Measurements from ENCODE around the gene NOS3. TPM values are rescaled to one million over a fixed set of nuclear protein-coding genes. Genes with fewer than 3 reads are reported as not detected.
"Not testable (repeated sequence)": the region's sequence is repeated elsewhere in the genome, so short reads cannot be mapped to it uniquely, and the experiment has no call there.

NOS3 gene
- total RNA-seq, 1 experiment from 2014 or later: 13.0 TPM

GRCh38 chr7:151000897-151001495, 10.2 kb downstream of the NOS3 start:
- DNase-seq (ENCODE audit: low spot score): no peak

- DNase-seq (ENCODE audit: low spot score): no peak
Observed at GRCh38 chr7:151001546-151001945, 10.7 kb downstream of the NOS3 start.

- peak; percentile 55 for DNase-seq (ENCODE audit: low spot score)
Observed at GRCh38 chr7:151003572-151003971, 12.8 kb downstream of the NOS3 start.

- DNase-seq (ENCODE audit: low spot score): no peak
Observed at GRCh38 chr7:151005566-151005965, 14.7 kb downstream of the NOS3 start.

- no peak for DNase-seq (ENCODE audit: low spot score)
Observed at GRCh38 chr7:151006590-151007300, 15.9 kb downstream of the NOS3 start.

- no peak for DNase-seq (ENCODE audit: low spot score)
Observed at GRCh38 chr7:151007469-151007898, 16.7 kb downstream of the NOS3 start.

- no peak for DNase-seq (ENCODE audit: low spot score)
Observed at GRCh38 chr7:151008143-151008510, 17.3 kb downstream of the NOS3 start.

GRCh38 chr7:151008511-151009323, 17.9 kb downstream of the NOS3 start:
- DNase-seq (ENCODE audit: low spot score): peak; percentile 93

- DNase-seq (ENCODE audit: low spot score): peak; percentile 2
Observed at GRCh38 chr7:151009327-151010036, 18.7 kb downstream of the NOS3 start.

- DNase-seq (ENCODE audit: low spot score): no peak
Observed at GRCh38 chr7:151010037-151010306, 19.2 kb downstream of the NOS3 start.

GRCh38 chr7:151010307-151011096, 19.7 kb downstream of the NOS3 start:
- DNase-seq (ENCODE audit: low spot score): peak; percentile 36

GRCh38 chr7:151011097-151011409, 20.2 kb downstream of the NOS3 start:
- no peak for DNase-seq (ENCODE audit: low spot score)

- not testable (repeated sequence) for DNase-seq (ENCODE audit: low spot score)
Observed at GRCh38 chr7:151011616-151012015, 20.8 kb downstream of the NOS3 start.

GRCh38 chr7:151012031-151012692, 21.3 kb downstream of the NOS3 start:
- DNase-seq (ENCODE audit: low spot score): peak; percentile 80

GRCh38 chr7:151012911-151013347, 22.1 kb downstream of the NOS3 start:
- DNase-seq (ENCODE audit: low spot score): peak; percentile 42

GRCh38 chr7:151013356-151013732, 22.5 kb downstream of the NOS3 start:
- no peak for DNase-seq (ENCODE audit: low spot score)

- DNase-seq (ENCODE audit: low spot score): no peak
Observed at GRCh38 chr7:151013733-151014497, 23.1 kb downstream of the NOS3 start.

GRCh38 chr7:151014950-151015349, 24.1 kb downstream of the NOS3 start:
- DNase-seq (ENCODE audit: low spot score): no peak

GRCh38 chr7:151015967-151016366, 25.1 kb downstream of the NOS3 start:
- peak; percentile 2 for DNase-seq (ENCODE audit: low spot score)

GRCh38 chr7:151016505-151016904, 25.7 kb downstream of the NOS3 start:
- no peak for DNase-seq (ENCODE audit: low spot score)

Measured in HT-29 (cell line).